ENCODE measurements around the gene NUDT2.

DNA sequence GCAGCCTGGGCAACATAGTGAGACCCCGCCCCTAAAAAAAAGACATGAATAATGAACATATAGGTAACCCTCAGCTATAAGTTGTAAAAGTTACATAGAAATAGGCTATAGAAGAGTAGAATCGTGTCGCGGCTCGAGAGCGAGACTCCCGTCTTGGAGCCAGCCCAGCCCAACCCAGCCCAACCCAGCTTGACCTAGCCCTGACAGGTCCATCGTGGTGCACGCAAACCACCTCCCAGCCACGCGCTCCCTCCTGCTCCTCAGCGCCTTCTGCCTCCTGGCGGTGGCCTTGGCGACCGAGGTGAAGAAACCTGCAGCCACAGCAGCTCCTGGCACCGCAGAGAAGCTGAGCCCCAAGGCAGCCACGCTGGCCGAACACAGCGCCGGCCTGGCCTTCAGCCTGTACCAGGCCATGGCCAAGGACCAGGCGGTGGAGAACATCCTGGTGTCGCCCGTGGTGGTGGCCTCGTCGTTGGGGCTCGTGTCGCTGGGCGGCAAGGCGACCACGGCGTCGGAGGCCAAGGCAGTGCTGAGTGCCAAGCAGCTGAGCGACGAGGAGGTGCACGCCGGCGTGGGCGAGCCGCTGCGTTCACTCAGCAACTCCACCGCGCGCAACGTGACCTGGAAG lies 11.1 kb upstream of the NUDT2 start:
- TF ChIP-seq, protein P1, sequence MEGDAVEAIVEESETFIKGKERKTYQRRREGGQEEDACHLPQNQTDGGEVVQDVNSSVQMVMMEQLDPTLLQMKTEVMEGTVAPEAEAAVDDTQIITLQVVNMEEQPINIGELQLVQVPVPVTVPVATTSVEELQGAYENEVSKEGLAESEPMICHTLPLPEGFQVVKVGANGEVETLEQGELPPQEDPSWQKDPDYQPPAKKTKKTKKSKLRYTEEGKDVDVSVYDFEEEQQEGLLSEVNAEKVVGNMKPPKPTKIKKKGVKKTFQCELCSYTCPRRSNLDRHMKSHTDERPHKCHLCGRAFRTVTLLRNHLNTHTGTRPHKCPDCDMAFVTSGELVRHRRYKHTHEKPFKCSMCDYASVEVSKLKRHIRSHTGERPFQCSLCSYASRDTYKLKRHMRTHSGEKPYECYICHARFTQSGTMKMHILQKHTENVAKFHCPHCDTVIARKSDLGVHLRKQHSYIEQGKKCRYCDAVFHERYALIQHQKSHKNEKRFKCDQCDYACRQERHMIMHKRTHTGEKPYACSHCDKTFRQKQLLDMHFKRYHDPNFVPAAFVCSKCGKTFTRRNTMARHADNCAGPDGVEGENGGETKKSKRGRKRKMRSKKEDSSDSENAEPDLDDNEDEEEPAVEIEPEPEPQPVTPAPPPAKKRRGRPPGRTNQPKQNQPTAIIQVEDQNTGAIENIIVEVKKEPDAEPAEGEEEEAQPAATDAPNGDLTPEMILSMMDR (IDR thresholded peaks at IDR 0.05) = no peak
- no peak for TF ChIP-seq POLR2A (IDR thresholded peaks at IDR 0.05; ENCODE audit: low read depth)
- no peak for TF ChIP-seq POLR2AphosphoS5 (IDR thresholded peaks at IDR 0.05)

All from esophagus muscularis mucosa (tissue), 3 donors.